HG03196 (cell line): ENCODE data around the gene IFNL2.
"Not testable (repeated sequence)": the region's sequence is repeated elsewhere in the genome, so short reads cannot be mapped to it uniquely, and the experiment has no call there.

Source experiments
- ATAC-seq: cut with Tn5 transposase; IDR thresholded peaks from one replicate; pipeline ENCODE4 v1.9.1; 2021; ENCODE audit not compliant: unreplicated experiment

IFNL2 gene

DNA sequence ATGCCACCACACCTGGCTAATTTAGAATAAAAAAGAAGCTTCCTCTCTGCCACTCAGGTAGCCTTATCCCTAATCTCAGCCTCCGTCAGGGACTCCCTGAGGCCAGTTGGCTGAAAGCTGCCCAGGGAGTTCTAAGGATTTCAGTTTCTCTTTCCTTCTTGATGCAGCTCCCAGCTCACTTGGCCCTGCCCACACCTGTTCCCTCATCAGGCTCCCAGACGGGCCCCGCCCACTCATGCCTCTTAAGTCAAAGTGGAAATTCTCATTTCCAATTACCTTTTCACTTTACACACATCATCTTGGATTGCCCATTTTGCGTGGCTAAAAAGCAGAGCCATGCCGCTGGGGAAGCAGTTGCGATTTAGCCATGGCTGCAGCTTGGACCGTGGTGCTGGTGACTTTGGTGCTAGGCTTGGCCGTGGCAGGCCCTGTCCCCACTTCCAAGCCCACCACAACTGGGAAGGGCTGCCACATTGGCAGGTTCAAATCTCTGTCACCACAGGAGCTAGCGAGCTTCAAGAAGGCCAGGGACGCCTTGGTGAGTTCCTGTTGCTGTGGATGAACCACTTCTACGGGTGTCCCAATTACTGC lies 28.0 kb downstream of the IFNL2 start, which contains the start of gene IFNL1:
TSS of gene IFNL1 (plus strand) at position 353 of the 591 bp plus-strand sequence. CDS start at position 368, 15 bp downstream.
- no peak for ATAC-seq

DNA sequence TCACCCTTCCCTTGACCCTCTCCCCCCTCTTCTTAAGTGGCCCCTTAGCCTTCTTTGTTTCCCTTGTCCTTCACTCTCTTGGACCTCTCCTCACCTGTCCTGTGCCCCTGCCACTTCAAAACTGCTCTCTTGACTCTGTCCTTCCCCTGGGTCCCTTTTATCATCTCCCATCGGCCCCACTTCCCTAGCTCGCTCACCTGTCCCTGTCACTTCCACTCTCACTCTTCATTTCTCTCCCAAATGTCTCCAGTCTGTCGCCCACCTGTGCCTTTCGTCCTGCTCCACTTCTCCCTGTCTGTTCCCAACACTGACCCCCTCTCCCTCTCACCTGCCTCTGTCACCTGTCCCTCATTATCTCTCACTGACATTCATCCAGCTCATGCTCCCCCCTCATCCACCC lies 28.7 kb downstream of the IFNL2 start:
- no peak for ATAC-seq

DNA sequence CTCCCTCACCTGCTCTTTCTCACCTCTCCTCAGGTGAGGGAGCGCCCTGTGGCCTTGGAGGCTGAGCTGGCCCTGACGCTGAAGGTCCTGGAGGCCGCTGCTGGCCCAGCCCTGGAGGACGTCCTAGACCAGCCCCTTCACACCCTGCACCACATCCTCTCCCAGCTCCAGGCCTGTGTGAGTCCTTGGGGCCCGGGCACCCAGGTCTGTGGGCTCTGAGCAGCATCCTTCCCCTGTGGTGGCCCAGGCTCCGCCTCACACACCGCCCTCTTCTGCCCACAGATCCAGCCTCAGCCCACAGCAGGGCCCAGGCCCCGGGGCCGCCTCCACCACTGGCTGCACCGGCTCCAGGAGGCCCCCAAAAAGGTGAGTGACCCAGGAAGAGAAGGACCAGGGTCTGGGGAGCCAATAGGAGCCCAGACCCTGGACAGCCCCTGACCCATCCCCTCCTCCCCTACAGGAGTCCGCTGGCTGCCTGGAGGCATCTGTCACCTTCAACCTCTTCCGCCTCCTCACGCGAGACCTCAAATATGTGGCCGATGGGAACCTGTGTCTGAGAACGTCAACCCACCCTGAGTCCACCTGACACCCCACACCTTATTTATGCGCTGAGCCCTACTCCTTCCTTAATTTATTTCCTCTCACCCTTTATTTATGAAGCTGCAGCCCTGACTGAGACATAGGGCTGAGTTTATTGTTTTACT lies 29.9 kb downstream of the IFNL2 start:
- no peak for ATAC-seq

DNA sequence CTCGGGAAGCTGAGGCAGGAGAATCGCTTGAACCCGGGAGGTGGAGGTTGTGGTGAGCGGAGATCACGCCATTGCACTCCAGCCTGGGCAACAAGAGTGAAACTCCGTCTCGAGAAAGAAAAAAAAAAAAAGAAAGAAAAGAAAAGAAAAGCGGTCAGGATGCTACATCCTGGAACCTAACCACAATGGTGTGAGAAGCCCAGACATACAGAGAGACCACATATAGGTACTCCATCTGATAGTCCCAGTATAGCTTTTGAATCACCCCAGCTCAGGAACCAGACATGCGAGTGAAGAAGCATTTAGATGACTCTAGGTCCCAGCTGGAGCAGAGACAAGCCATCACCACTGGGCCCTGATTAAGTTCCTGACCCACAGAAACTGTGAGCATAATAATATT lies 31.2 kb downstream of the IFNL2 start:
- ATAC-seq, result no peak

DNA sequence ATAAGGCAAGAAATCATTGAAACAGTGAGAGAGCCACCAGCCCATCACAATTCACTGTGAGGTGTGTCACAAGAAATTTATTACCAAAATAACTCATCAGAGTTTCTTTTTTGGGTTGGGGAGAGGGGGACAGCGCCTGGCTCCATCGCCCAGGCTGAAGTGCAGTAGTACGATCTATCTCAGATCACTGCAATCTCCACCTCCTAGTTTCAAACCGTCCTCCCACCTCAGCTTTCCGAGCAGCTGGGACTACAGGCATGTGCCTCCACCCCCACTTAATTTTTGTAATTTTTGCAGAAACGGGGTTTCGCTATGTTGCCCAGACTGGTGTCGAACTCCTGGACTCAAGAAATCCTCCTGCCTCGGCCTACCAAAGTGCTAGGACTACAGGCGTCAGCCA lies 31.6 kb downstream of the IFNL2 start:
- no peak for ATAC-seq

DNA sequence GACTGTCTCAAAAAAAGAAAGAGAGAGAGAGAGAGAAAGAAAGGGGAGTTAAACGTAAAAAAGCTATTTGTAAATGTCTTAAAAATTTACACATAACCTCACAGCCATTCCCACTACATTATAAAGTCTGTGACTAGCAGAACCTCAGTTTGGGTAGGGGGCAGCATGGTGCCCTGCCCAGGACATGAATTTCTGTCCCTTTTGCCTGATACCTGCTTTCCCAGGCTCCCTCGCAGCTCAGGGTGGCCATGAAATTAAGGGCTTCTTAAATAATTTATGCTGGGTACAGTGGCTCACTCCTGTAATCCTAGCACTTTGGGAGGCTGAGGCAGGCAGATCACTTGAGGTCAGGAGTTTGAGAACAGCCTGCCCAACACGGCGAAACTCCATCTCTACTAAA lies 32.8 kb downstream of the IFNL2 start:
- no peak for ATAC-seq

DNA sequence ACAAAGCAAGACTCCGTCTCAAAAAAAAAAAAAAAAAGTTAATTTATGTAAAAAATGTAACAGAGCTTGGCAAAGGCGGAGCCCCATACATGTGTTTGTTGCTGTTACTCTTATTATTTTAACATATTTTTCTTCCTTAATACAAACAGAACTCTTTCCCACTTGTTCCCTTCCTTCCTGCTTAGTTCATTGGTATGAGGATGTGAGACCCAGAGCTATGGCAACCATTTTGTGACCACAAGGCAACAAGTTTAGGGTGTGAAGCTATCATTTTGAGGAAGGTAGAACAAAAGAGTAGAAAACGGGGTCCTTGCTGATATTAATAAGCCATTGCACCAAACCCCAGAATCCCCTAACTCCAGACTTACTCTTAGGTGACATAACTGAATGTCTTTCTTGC lies 33.4 kb downstream of the IFNL2 start:
- no peak for ATAC-seq

DNA sequence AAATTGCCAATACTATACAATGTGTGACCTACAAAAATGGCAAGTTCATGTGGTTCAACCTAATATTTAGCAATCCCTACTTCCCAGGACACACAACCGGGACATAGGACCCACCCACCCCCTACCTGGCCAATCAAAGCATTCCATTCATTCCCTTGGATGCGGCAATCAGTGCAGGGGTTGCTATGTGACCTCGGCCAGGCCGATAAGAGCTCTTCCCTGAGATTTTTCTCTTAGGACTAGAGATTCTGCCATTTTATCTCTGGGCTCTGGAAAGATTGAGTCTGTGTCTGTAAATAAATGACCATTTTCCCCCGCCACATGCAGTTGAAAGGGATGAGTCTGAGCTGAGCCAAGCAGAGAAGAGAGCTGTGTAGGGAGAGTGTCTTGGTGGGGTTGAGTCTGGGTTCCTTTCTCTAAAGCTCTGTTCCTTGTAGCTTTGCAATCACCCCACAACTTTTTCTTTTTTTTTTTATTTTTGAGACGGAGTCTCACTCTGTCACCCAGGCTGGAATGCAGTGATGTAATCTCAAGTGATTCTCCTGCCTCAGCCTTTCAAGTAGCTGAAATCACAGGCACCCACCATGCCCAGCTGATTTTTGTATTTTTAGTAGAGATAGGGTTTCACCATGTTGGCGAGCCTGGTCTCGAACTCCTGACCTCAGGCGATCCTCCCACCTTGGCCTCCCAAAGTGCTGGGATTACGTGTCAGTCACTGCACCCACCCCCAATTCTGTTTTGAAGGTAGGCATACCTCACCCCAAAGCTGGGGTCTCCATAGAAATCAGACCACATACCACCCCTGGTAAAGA lies 35.4 kb downstream of the IFNL2 start:
- no peak for ATAC-seq

DNA sequence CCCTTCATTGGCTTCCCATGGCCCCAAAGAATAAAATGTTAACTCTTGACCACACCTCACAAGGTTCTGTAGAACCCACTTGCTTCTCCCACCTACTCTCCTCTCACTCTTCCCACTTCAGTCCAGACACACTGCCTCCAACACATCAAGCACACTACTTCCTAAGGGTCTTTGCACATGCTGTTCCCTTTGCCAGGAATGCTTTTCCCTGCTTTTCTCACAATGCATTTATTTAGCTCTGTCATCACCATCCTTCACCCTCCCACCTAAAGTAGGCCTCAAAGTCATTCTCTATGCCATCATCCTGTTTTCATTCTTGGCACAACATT lies 36.0 kb downstream of the IFNL2 start:
- no peak for ATAC-seq

DNA sequence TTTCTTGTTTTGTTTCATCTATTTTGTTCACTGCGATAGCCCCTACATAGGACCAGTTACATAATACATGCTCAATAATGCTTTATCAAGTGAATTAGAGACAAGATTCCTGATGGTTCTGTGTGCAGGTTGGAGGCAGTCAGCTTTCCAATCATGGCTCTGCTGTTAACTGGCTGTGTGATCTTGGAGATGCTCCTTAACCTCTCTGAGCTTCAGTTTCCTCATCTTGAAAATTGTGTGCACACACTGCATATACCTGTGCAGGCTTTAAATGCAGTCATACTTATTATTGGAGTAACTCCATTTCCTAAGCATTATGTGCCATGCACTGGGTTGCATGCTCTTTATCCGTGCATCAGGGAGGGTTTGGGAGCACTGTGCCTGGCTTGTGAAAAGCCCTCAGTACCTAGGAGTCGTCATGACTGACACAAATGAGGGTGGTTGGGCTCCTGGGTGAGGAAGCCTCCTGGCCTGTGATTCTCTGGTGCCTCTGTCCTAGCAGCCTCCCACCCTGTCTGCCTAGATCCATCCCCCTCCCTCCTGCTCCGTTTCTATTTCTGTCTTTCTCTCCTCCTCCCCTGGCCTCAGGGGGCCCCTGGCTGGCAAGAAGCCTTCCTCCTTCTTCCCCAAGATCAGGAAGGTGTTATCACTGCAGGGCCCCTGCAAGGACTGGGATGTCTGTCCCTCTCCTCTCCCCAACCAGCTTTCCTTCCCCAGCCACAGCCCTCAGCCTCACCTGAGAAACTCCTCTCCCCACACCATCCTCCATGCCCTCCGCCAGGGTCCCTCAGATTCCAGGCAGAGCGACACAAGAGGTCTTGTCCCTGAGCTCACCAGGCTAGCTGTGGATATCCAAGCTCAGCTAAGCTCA lies 36.7 kb downstream of the IFNL2 start:
- ATAC-seq, result no peak

DNA sequence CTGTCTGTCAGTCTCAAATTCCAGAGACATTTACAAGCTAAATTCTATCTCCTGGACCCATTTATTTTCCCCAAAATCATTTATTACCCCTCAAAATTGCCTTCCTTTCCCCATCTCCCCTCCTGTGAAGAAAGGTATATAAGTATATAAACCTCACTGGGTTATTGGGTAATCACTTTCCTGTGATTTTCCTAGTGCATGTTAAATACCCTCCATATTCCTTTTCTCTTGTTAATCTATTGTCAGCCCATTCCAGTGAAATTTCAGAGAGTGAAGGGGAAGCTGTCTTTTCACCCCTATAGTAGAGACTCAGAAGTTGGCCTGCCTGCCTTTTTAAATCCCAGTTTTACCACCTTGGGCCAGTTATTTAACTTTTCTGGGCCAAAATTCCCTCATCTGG lies 37.9 kb downstream of the IFNL2 start:
- ATAC-seq, result no peak

DNA sequence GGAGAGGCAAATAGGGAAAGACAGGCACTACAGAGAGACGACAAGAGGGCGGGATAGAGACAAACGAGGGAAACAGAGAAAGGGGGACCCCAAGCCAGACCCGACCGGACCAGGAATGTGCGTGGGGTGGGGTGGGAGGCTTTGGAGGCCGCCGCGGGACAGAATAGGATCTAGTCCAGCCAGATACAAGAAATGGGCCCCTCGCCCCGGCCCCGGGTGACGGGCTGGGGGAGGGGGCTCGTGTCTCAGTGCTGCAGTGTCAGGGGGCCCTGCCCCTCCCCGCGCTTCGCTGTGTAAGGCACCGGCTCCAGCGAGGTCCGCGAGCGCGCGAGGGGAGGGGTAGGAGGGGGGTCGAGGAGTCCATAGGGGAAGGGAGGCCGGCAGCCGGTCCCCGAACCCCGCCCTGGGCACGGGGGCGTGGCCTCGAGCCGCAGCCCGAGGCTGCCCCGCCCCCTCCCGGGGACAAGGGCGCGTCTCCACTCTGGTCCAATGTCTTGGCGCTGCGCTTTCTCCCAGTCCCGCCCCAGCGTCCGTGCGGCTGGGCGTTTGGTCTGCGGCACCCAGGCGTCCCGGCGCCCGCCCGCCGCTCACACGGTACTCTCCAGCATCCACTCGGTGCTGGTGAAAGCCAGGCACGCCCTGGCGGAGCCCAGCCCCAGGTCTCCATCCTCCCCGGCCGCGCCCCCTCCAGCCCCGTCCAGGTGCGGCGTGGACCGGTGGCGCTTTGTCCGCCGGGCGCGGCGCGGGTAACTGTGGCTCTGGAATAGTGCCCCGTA lies 39.0 kb downstream of the IFNL2 start:
- no peak for ATAC-seq

DNA sequence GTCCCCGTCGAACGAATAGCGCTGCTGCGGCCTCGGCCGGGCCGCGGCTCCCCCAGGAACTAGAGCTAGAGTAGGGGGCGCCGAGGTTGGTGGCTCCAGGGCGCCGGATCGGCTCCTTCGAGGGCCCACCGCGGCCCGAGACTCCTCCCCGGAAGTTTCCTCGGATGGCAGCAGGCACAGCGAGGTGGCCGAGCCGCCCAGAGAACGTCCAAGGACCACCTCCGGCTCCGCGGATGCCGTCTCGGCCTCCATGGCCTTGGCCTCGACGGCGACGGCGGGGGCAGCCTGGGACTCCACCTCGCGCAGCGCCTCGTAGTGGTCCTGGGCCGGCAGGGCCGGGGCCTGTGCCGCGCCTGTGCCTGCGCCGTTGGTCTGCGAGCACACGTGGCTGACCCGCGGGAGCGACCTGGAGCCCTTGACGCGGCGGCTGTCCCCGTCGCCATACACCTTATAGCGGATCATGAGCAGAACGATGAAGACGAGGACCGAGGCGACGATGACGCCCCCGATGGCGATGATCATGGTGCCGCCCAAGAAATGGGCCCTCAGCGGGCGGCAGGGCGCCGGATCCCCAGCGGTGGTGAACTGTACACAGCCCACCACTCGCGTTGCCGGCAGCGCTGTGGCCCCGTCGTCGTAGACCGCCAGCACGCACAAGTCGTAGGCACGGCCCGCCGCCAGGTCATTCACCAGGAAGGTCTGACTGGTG lies 39.8 kb downstream of the IFNL2 start:
- no peak for ATAC-seq

DNA sequence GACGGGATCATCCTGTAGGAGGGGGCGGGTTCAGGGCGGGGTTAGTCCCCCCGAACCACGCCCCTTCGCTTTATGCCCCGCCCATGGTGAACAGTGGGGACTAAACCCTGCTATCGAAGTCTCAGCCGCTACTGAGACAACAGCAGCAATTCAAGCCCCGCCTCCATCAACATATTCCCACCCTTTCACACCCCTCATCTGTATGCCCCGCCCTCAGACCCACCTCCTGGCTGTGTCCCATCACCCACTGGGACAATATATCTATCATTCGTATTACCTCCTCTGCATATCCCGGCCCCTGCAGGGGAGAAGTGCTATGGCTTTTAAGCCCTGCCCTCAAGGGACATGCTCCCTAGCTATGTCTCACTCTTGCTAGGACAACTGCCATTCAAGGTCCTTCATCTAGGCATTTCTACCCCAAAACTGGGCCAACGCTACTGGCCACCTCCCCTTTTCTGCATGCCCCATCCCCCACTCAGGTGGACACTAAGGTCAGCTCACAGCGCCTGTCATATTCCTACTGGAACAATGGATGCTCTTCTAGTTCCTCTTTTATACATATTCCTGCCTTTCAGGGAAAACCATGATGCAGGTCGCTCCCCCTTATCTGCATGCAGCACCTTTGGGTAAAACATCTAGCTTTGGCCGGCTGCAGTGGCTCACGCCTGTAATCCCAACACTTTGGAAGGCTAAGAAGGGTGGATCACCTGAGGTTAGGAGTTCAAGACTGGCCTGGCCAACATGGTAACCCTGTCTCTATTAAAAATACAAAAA lies 40.5 kb downstream of the IFNL2 start:
- no peak for ATAC-seq

DNA sequence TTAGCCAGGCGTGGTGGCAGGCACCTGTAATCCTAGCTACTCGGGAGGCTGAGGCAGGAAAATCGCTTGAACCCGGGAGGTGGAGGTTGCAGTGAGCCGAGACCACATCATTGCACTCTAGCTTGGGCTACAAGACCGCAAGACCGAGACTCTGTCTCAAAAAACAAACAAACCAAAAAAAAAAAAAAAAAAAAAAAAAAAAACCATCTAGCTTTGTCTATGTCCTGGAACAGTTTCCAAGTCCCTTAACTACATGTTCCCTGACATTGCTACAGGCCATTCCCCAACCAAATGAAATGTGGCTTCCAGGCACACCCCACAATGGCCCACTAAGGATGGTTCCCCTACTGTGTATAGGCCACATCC lies 41.1 kb downstream of the IFNL2 start:
- not testable (repeated sequence) for ATAC-seq

DNA sequence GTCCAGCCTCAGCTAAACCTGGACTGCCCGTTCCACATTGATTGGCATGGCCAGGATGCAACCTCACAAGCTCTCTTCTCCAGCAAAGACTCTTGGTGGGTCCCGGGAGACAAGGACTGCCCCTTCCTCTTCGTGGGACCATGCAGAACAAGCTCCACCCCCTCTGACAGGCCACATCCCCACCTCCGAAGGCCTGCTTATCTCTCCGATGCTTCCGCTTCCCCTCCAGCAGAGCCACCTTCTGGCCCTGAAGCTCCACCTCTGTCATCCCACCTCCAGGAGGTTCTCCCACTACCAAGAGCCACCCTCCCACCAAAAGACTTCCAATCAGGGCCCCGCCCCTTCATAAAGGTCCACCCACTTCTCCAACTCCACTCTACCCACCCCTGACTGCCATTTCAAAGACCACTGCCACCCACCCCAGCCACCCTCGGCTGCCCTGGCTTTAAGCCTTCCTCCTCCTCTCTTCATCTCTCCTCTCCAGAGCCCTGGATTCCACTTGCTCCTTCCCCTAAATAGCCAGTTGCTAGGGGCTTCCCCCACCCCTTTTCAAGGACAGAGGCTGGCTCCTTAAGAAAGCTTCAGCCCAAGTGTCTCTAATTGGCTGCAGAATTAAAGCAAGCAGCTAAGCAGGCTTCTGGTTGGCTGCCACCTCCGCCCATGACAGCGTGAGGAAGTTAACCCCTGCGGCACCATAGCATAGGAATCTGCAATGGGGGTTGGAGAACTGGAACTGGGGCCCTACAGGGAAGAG lies 42.5 kb downstream of the IFNL2 start:
- no peak for ATAC-seq

DNA sequence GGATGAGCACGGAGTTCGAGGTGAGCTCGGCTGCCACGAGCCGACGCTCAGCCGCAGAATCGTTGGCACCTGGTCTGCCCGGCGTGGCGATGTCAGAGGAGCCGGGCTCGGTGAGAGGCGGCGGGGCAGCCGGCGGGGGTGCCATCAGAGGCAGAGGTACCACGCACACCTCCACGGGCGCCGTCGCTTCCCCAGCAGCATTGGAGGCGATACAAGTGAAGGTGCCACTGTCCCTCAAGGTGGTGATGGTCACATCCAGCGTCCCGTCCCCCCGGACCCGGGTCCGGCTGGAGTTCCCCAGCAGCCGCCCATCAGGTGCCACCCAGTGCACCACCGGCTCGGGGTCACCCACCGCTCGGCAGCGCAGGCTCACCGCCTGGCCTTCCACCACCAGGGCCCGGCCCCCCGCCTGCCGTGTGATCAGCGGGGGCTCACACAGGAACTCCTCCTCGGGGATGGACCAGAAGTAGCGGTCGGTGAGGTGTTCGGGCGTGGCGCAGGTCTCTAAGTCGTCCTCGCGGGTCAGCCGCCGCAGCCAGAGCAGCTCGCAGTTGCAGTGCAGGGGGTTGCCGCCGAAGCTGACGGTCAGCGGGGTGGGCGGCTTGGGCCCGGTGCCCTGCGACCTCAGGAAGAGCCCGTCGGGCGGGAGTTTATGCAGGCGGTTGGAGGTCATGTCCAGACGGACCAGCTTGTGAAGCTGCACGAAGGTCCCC lies 46.0 kb downstream of the IFNL2 start:
- ATAC-seq, result no peak

DNA sequence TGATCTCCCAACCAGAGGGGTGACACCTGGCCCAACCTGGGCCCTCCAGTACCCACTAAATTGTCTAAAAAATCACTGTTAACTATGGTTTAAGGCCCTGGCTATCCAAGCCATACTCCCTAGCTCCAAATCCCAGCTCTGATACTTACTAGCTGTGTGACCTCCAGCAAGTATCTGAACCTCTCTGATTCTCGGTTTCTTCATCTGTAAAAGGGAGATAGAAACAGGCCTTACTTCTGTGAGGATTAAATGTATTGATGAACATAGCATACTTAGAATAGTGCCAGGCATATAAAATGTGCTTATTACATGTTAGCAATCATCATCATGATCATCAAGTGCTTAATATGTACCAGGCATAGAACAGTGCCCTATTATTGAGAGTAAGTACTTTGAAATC lies 47.7 kb downstream of the IFNL2 start:
- ATAC-seq, result no peak
